DND-41 (cell line): ENCODE data around the gene SMIM44.

Experiments used
- EZH2 ChIP-seq: IDR thresholded peaks from 3 replicates; pipeline ENCODE4 v1.6.1; 2012; ENCODE audit warnings: borderline replicate concordance, low read depth, mild to moderate bottlenecking, moderate library complexity, low read length, inconsistent platforms; ENCODE audit not compliant: severe bottlenecking
- TF ChIP-seq, protein P1 (sequence below): IDR thresholded peaks from 2 replicates; pipeline ENCODE4 v1.5.1; 2012; ENCODE audit warnings: borderline replicate concordance, low read length, moderate library complexity, mild to moderate bottlenecking; ENCODE audit not compliant: poor library complexity, severe bottlenecking; ENCODE audit errors: extremely low read depth

DNA sequence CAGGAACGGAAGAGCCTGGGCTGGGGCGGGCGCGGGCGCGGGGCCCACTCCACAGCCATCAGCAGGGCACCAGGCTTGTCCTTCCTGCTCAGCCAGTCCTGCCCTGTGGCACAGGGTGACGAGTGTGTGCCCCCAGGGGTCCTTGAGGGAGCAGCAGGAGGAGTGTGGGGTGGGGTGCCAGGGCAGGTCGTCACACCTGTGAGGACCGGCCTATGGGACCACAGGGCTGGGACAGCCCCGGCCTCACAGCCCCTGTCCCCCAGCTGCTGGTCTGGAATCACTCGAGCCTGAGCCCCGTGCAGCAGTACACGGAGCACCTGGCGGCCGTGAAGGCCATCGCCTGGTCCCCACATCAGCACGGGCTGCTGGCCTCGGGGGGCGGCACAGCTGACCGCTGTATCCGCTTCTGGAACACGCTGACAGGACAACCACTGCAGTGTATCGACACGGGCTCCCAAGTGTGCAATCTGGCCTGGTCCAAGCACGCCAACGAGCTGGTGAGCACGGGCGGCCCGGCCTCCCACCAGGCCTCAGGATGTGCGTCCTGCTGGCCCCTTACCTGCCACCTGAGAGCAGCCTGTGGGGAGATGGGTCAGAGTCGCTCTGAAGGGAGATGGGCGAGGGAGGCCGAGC is 49.0 kb upstream of the SMIM44 start:
- TF ChIP-seq, protein P1, sequence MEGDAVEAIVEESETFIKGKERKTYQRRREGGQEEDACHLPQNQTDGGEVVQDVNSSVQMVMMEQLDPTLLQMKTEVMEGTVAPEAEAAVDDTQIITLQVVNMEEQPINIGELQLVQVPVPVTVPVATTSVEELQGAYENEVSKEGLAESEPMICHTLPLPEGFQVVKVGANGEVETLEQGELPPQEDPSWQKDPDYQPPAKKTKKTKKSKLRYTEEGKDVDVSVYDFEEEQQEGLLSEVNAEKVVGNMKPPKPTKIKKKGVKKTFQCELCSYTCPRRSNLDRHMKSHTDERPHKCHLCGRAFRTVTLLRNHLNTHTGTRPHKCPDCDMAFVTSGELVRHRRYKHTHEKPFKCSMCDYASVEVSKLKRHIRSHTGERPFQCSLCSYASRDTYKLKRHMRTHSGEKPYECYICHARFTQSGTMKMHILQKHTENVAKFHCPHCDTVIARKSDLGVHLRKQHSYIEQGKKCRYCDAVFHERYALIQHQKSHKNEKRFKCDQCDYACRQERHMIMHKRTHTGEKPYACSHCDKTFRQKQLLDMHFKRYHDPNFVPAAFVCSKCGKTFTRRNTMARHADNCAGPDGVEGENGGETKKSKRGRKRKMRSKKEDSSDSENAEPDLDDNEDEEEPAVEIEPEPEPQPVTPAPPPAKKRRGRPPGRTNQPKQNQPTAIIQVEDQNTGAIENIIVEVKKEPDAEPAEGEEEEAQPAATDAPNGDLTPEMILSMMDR, result no peak
- no peak for TF ChIP-seq EZH2
